Type B pancreatic cell (in vitro differentiated cells): ENCODE data around the gene RAD51B. TPM values are rescaled to one million over a fixed set of nuclear protein-coding genes. Genes with fewer than 3 reads are reported as not detected.

Experiments
- DNase-seq: peaks from one replicate; pipeline ENCODE4 v3.0.0; 2021; ENCODE audit warnings: mixed read lengths; ENCODE audit not compliant: unreplicated experiment; ENCODE audit errors: extremely low spot score
- H3K27ac Mint-ChIP-seq: 2 replicates; pipeline ENCODE4 v1.8.0; 2021; ENCODE audit warnings: mild to moderate bottlenecking, mixed read lengths
- H3K27me3 Mint-ChIP-seq: 2 replicates; pipeline ENCODE4 v1.8.0; 2021; ENCODE audit warnings: mixed read lengths
- H3K36me3 Mint-ChIP-seq: 2 replicates; pipeline ENCODE4 v1.8.0; 2021; ENCODE audit warnings: mixed read lengths
- H3K4me1 Mint-ChIP-seq: one replicate; pipeline ENCODE4 v1.8.0; 2021; ENCODE audit warnings: mixed read lengths; ENCODE audit not compliant: unreplicated experiment
- H3K4me3 Mint-ChIP-seq: 2 replicates; pipeline ENCODE4 v1.8.0; 2021; ENCODE audit warnings: mild to moderate bottlenecking, mixed read lengths
- H3K9me3 Mint-ChIP-seq: 2 replicates; pipeline ENCODE4 v1.8.0; 2021; ENCODE audit warnings: mixed read lengths
- total RNA-seq: library from RNA; stranded (reverse); gene quantifications from 2 replicates; pipeline ENCODE4 v1.2.1, GENCODE V29; 2021; ENCODE audit warnings: low replicate concordance
- TF ChIP-seq, protein P1 (sequence below): fragments of 200-600 bp; sonication (generic); conservative IDR thresholded peaks from 2 replicates; pipeline ENCODE4 v1.5.0; 2021; ENCODE audit warnings: antibody characterized with exemption, mild to moderate bottlenecking

Gene RAD51B
- total RNA-seq, 1 donor from 2014 or later: 27.3 TPM

GRCh38 chr14:68568907-68569897 is 749.6 kb downstream of the RAD51B start:
- H3K27me3 Mint-ChIP-seq: no peaks in the 10 kb centered on the region
- DNase-seq: no peak
- H3K27ac Mint-ChIP-seq: peak overlapping the region; percentile 86
- H3K4me3 Mint-ChIP-seq: peak overlapping the region; percentile 46
- TF ChIP-seq, protein P1, sequence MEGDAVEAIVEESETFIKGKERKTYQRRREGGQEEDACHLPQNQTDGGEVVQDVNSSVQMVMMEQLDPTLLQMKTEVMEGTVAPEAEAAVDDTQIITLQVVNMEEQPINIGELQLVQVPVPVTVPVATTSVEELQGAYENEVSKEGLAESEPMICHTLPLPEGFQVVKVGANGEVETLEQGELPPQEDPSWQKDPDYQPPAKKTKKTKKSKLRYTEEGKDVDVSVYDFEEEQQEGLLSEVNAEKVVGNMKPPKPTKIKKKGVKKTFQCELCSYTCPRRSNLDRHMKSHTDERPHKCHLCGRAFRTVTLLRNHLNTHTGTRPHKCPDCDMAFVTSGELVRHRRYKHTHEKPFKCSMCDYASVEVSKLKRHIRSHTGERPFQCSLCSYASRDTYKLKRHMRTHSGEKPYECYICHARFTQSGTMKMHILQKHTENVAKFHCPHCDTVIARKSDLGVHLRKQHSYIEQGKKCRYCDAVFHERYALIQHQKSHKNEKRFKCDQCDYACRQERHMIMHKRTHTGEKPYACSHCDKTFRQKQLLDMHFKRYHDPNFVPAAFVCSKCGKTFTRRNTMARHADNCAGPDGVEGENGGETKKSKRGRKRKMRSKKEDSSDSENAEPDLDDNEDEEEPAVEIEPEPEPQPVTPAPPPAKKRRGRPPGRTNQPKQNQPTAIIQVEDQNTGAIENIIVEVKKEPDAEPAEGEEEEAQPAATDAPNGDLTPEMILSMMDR: no peak
- H3K4me1 Mint-ChIP-seq: peaks cover 60% of the 10 kb centered on the region
- H3K9me3 Mint-ChIP-seq: peaks cover 14% of the 10 kb centered on the region
- peaks cover 21% of the 10 kb centered on the region for H3K36me3 Mint-ChIP-seq

DNA sequence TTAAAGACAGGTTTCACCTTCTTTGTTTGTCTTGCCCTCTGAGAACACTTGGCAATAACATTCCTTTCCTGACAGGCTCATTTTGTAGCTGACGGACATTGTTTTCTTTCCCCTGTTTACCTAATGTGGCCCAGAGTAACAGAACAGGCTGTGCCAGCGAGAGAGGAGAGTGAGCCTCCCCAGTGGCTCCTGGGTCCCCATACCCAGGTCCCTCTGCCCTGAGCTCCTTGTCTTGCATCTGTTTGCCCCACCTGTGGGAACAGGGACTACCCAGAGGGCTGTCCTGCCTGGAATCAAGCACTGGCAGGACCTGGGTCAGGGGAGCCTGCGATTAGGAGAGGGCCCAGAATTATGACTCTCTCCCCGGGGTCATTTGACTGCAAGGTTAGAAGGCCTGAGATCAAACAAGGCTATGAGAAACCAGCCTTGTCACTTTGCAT is 750.4 kb downstream of the RAD51B start:
- Mint-ChIP-seq H3K27ac (peak overlapping the region; percentile 86), H3K4me1 (peaks cover 54% of the 10 kb centered on the region), H3K4me3 (no peak overlapping the region), H3K27me3 (no peaks in the 10 kb centered on the region), H3K9me3 (peaks cover 14% of the 10 kb centered on the region), H3K36me3 (peaks cover 21% of the 10 kb centered on the region)
- TF ChIP-seq, protein P1: no peak
- DNase-seq: no peak

DNA sequence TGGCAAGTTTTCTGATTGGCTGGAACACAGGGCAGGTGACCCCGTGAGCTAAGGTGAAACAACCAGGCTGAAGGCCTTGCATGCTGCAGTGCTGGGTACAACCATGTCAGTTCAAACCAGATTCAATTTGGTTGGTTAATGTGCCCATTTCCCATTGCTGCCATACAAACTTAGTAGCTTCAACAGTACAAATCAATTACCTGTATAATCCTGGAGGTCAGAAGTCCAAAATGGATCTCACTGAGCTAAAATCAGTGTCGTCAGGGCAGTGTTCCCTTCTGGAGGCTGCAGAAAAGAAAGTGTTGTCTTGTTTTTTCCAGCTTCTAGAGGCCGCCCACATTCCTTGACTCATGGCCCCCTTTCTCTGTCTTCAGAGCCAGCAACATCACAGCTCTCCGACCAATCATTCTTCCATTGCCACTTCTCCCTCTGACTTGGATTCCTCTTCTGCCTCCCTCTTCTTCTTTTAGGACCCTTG is 751.6 kb downstream of the RAD51B start:
- peak overlapping the region; percentile 86 for H3K27ac Mint-ChIP-seq
- peaks cover 14% of the 10 kb centered on the region for H3K9me3 Mint-ChIP-seq
- H3K4me3 Mint-ChIP-seq: no peak overlapping the region
- H3K27me3 Mint-ChIP-seq: no peaks in the 10 kb centered on the region
- DNase-seq: no peak
- peaks cover 50% of the 10 kb centered on the region for H3K4me1 Mint-ChIP-seq
- TF ChIP-seq, protein P1: no peak
- peaks cover 24% of the 10 kb centered on the region for H3K36me3 Mint-ChIP-seq

- no peak overlapping the region for H3K4me3 Mint-ChIP-seq
- H3K4me1 Mint-ChIP-seq: peaks cover 49% of the 10 kb centered on the region
Observed at GRCh38 chr14:68571928-68572525, 752.4 kb downstream of the RAD51B start.

GRCh38 chr14:68573126-68573525 is 753.5 kb downstream of the RAD51B start:
- no peak overlapping the region for H3K27ac Mint-ChIP-seq
- TF ChIP-seq, protein P1: no peak
- H3K36me3 Mint-ChIP-seq: peaks cover 24% of the 10 kb centered on the region
- H3K9me3 Mint-ChIP-seq: peaks cover 22% of the 10 kb centered on the region
- no peak for DNase-seq
- H3K4me3 Mint-ChIP-seq: no peak overlapping the region
- peaks cover 53% of the 10 kb centered on the region for H3K4me1 Mint-ChIP-seq
- no peaks in the 10 kb centered on the region for H3K27me3 Mint-ChIP-seq

More at GRCh38 chr14:68571928-68572525, 752.4 kb downstream of the RAD51B start:
- peaks cover 14% of the 10 kb centered on the region for H3K9me3 Mint-ChIP-seq
- H3K27ac Mint-ChIP-seq: peak overlapping the region; percentile 86
- peaks cover 24% of the 10 kb centered on the region for H3K36me3 Mint-ChIP-seq
- TF ChIP-seq, protein P1: no peak
- no peaks in the 10 kb centered on the region for H3K27me3 Mint-ChIP-seq
- no peak for DNase-seq
